GM23338 (cell line): Measurements from ENCODE around the gene SIRPB1. TPM values are rescaled to one million over a fixed set of nuclear protein-coding genes. Genes with fewer than 3 reads are reported as not detected.

ENCODE experiments used
- ATAC-seq: fragments of 200-7000 bp; cut with Tn5 transposase; 3 replicates; pipeline ENCODE4 v1.9.1; 2020
- DNase-seq: peaks from one replicate; pipeline ENCODE4 v3.0.0-alpha.2; 2015; ENCODE audit warnings: low spot score
- H2AFZ ChIP-seq: fragments of 200-600 bp; sonication (generic); 2 replicates; pipeline ENCODE4 v1.8.0; 2016; ENCODE audit warnings: antibody characterized with exemption, mild to moderate bottlenecking, moderate library complexity
- H3F3A ChIP-seq: fragments of 200-600 bp; sonication (generic); replicated peaks from 2 replicates; pipeline ENCODE4 v1.8.0; 2017; ENCODE audit warnings: antibody characterized with exemption, mixed run types, low read depth
- H3K27ac ChIP-seq: fragments of 200-600 bp; sonication (generic); 2 replicates; pipeline ENCODE4 v1.6.1; 2016; ENCODE audit warnings: low read depth
- H3K27me3 ChIP-seq: fragments of 200-600 bp; sonication (generic); 2 replicates; pipeline ENCODE4 v1.8.0; 2016; ENCODE audit warnings: mild to moderate bottlenecking, mixed run types, moderate library complexity; ENCODE audit not compliant: insufficient read depth
- H3K36me3 ChIP-seq: fragments of 200-600 bp; sonication (generic); 2 replicates; pipeline ENCODE4 v1.8.0; 2016; ENCODE audit warnings: mild to moderate bottlenecking; ENCODE audit not compliant: insufficient read depth
- H3K4me1 ChIP-seq: fragments of 200-600 bp; sonication (generic); 2 replicates; pipeline ENCODE4 v1.8.0; 2016; ENCODE audit warnings: mild to moderate bottlenecking, moderate library complexity; ENCODE audit not compliant: insufficient read depth
- H3K4me2 ChIP-seq: fragments of 200-600 bp; sonication (generic); 2 replicates; pipeline ENCODE4 v1.7.1; 2017; ENCODE audit warnings: mixed run types
- H3K4me3 ChIP-seq: fragments of 200-600 bp; sonication (generic); 2 replicates; pipeline ENCODE4 v1.6.1; 2016; ENCODE audit warnings: mixed run types
- H3K79me2 ChIP-seq: fragments of 200-600 bp; sonication (generic); replicated peaks from 2 replicates; pipeline ENCODE4 v1.8.0; 2017; ENCODE audit warnings: mild to moderate bottlenecking; ENCODE audit not compliant: insufficient read depth
- H3K9me2 ChIP-seq: fragments of 200-600 bp; sonication (generic); 2 replicates; pipeline ENCODE4 v1.8.0; 2017; ENCODE audit not compliant: insufficient read depth
- H4K20me1 ChIP-seq: fragments of 200-600 bp; sonication (generic); replicated peaks from 2 replicates; pipeline ENCODE4 v1.8.0; 2017; ENCODE audit warnings: mild to moderate bottlenecking; ENCODE audit not compliant: insufficient read depth
- H3K27ac Mint-ChIP-seq: 2 replicates; pipeline ENCODE4 v1.8.0; 2020; ENCODE audit warnings: inconsistent platforms, mild to moderate bottlenecking, moderate library complexity, mixed read lengths
- H3K27me3 Mint-ChIP-seq: 3 replicates; pipeline ENCODE4 v1.8.0; 2022; ENCODE audit warnings: low read depth, mild to moderate bottlenecking, moderate library complexity, mixed read lengths, inconsistent platforms; ENCODE audit not compliant: insufficient read depth, poor library complexity
- H3K36me3 Mint-ChIP-seq: 3 replicates; pipeline ENCODE4 v1.8.0; 2021; ENCODE audit warnings: low read depth, mild to moderate bottlenecking, inconsistent platforms, moderate library complexity, mixed read lengths
- H3K4me1 Mint-ChIP-seq: 3 replicates; pipeline ENCODE4 v1.8.0; 2020; ENCODE audit warnings: mild to moderate bottlenecking, inconsistent platforms, mixed read lengths
- H3K4me3 Mint-ChIP-seq: 3 replicates; pipeline ENCODE4 v1.8.0; 2021; ENCODE audit warnings: moderate library complexity, mild to moderate bottlenecking, inconsistent platforms, mixed read lengths
- H3K9me3 Mint-ChIP-seq: 3 replicates; pipeline ENCODE4 v1.8.0; 2020; ENCODE audit warnings: moderate library complexity, mild to moderate bottlenecking, inconsistent platforms, mixed read lengths
- CREB1 ChIP-seq: fragments of 250-450 bp; sonication (Bioruptor Pico); IDR thresholded peaks from 2 replicates; pipeline ENCODE4 v1.5.0; 2020; ENCODE audit warnings: low read depth, mild to moderate bottlenecking, moderate library complexity
- EZH2 ChIP-seq: fragments of 200-600 bp; sonication (generic); IDR thresholded peaks from one replicate; pipeline ENCODE4 v1.8.0; 2017; ENCODE audit warnings: antibody characterized with exemption, mild to moderate bottlenecking, low read depth; ENCODE audit not compliant: unreplicated experiment
- EZH2phosphoT487 ChIP-seq: fragments of 200-600 bp; sonication (generic); IDR thresholded peaks from one replicate; pipeline ENCODE4 v1.8.1; 2018; ENCODE audit warnings: antibody characterized with exemption; ENCODE audit not compliant: unreplicated experiment
- REST ChIP-seq: IDR thresholded peaks from one replicate; pipeline ENCODE4 v1.6.1; 2018; ENCODE audit warnings: antibody characterized with exemption; ENCODE audit not compliant: unreplicated experiment
- STAT1 ChIP-seq: IDR thresholded peaks from one replicate; pipeline ENCODE4 v1.6.1; 2016; ENCODE audit warnings: antibody characterized with exemption; ENCODE audit not compliant: unreplicated experiment
- ZNF462 ChIP-seq: fragments of 250-450 bp; sonication (Bioruptor Pico); IDR thresholded peaks from 2 replicates; pipeline ENCODE4 v1.5.0; 2020; ENCODE audit warnings: mild to moderate bottlenecking, moderate library complexity
- polyA plus RNA-seq: library from polyadenylated mRNA; unstranded; fragments of >200 nt; fragmentation: Nextera tagmentation; extraction: Ambion mirVana; gene quantifications from 2 replicates; pipeline ENCODE4 v1.2.1, GENCODE V29; 2016
- total RNA-seq: library from RNA; depleted of rRNA; stranded (reverse); fragments of >200 nt; shearing (Covaris generic); gene quantifications from 2 replicates; pipeline ENCODE4 v1.2.3, GENCODE V29; 2014

Gene SIRPB1
- total and polyA plus RNA-seq, 2 experiments from 2014 or later = not detected

GRCh38 chr20:1626528-1627199 is 6.9 kb upstream of the SIRPB1 start:
- H3K27ac Mint-ChIP-seq = no peak overlapping the region
- ATAC-seq (no peak), DNase-seq (no peak)

DNA sequence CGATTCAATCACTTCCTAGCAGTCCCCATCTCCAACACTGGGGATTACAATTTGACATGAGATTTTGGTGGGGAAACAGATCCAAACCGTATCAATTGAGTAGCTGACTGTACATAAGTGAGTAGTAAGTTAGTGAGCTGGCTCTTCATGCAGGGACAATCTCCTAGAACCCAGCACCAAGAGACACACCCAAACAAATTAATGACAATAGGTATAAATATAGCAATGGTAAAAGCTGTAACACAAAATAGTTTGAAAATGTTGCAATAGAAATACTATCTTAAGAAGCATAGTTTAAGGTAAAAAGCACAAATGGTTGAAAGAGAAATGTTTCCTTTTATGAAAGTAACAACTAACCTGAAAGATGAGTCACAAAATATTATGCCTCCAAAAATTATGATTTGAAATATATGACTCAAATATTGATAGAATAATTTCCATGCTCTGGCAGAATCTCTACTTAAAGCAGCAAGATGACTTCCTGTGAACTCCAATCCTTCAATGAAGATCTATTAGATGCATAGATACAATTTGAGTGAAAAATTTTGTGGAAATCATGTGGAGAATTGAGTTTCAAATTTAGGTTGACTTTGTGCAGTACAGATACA is 5.4 kb upstream of the SIRPB1 start:
- Mint-ChIP-seq H3K4me1 (peaks cover 18% of the 10 kb centered on the region), H3K36me3 (no peaks in the 10 kb centered on the region), H3K4me3 (no peak overlapping the region), H3K27ac (no peak overlapping the region), H3K9me3 (no peaks in the 10 kb centered on the region), H3K27me3 (peaks cover 1% of the 10 kb centered on the region)
- Histone ChIP-seq H3F3A (no peaks in the 10 kb centered on the region), H3K36me3 (no peaks in the 10 kb centered on the region), H3K4me3 (no peak overlapping the region), H3K4me1 (peaks cover 4% of the 10 kb centered on the region; the same call in 1 of the 2 replicates), H3K79me2 (no peaks in the 10 kb centered on the region), H2AFZ (no peak overlapping the region), H4K20me1 (no peaks in the 10 kb centered on the region), H3K4me2 (no peak overlapping the region), H3K9me2 (peaks cover 8% of the 10 kb centered on the region), H3K27me3 (no peaks in the 10 kb centered on the region), H3K27ac (no peak overlapping the region)
- ATAC-seq = no peak
- no peak for DNase-seq
- TF ChIP-seq ZNF462 (CRISPR knock-in tag) = no peak
- no peak for TF ChIP-seq EZH2
- TF ChIP-seq EZH2phosphoT487 = no peak
- TF ChIP-seq STAT1 = no peak

More at GRCh38 chr20:1626528-1627199, 6.9 kb upstream of the SIRPB1 start:
- Mint-ChIP-seq H3K4me3 (no peak overlapping the region), H3K9me3 (no peaks in the 10 kb centered on the region), H3K36me3 (no peaks in the 10 kb centered on the region), H3K27me3 (peaks cover 4% of the 10 kb centered on the region), H3K4me1 (peaks cover 28% of the 10 kb centered on the region)
- H3K27me3 ChIP-seq = no peaks in the 10 kb centered on the region
- H3K4me3 ChIP-seq = no peak overlapping the region
- no peak overlapping the region for H2AFZ ChIP-seq
- no peak overlapping the region for H3K27ac ChIP-seq
- H3K4me1 ChIP-seq = peaks cover 7% of the 10 kb centered on the region
- no peaks in the 10 kb centered on the region for H3F3A ChIP-seq
- no peaks in the 10 kb centered on the region for H3K36me3 ChIP-seq
- no peaks in the 10 kb centered on the region for H4K20me1 ChIP-seq
- H3K9me2 ChIP-seq = peaks cover 6% of the 10 kb centered on the region
- H3K4me2 ChIP-seq = no peak overlapping the region
- H3K79me2 ChIP-seq = no peaks in the 10 kb centered on the region
- TF ChIP-seq CREB1 = no peak
- no peak for TF ChIP-seq REST
